Naive thymus-derived CD8-positive, alpha-beta T cell (primary cell): ENCODE results near the gene IMMP2L. TPM values are rescaled to one million over a fixed set of nuclear protein-coding genes. Genes with fewer than 3 reads are reported as not detected.
"Not testable (repeated sequence)": the region's sequence is repeated elsewhere in the genome, so short reads cannot be mapped to it uniquely, and the experiment has no call there.

Experiments used
- ATAC-seq, 2 donors: fragments of 150-1000 bp; cut with Tn5 transposase in 1 of 2; sonication (Bioruptor Pico), chemical (Tn5 transposase) in 1 of 2; 1 replicate in 1 of 2; 2 replicates in 1 of 2; pipeline ENCODE4 v1.10.0; 2021; ENCODE audit warnings: mild to moderate bottlenecking in 2 of 2, moderate library complexity in 2 of 2
- POLR2A ChIA-PET: fragments of 350-600 bp; sonication (Branson Sonifier 250); formaldehyde crosslinking; loops from one replicate; lab custom pipeline; 2021; ENCODE audit warnings: antibody characterized with exemption; lab: Charles Lee
- DNase-seq, 10 donors: peaks; one replicate each; pipeline versions ENCODE4 v3.0.0 to v3.0.0-alpha.2; 2020 to 2022
- H3K27ac Mint-ChIP-seq, 10 donors: one replicate each; pipeline ENCODE4 v1.8.0; 2020 to 2022; ENCODE audit warnings: mild to moderate bottlenecking in 10 of 10, mixed read lengths in 10 of 10, moderate library complexity in 4 of 10, inconsistent platforms in 1 of 10
- H3K27me3 Mint-ChIP-seq, 5 donors: one replicate each; pipeline ENCODE4 v1.8.0; 2021 to 2022; ENCODE audit warnings: mixed read lengths in 5 of 5
- H3K36me3 Mint-ChIP-seq, 3 donors: one replicate each; pipeline ENCODE4 v1.8.0; 2020 to 2022; ENCODE audit warnings: mixed read lengths in 3 of 3, mild to moderate bottlenecking in 2 of 3, inconsistent platforms in 1 of 3
- H3K4me1 Mint-ChIP-seq, 4 donors: one replicate each; pipeline ENCODE4 v1.8.0; 2021 to 2022; ENCODE audit warnings: mixed read lengths in 4 of 4
- H3K4me3 Mint-ChIP-seq, 10 donors: one replicate each; pipeline ENCODE4 v1.8.0; 2020 to 2022; ENCODE audit warnings: mild to moderate bottlenecking in 10 of 10, mixed read lengths in 10 of 10, moderate library complexity in 6 of 10, inconsistent platforms in 1 of 10
- H3K9me3 Mint-ChIP-seq, 9 donors: one replicate each; pipeline ENCODE4 v1.8.0; 2020 to 2022; ENCODE audit warnings: mixed read lengths in 9 of 9, mild to moderate bottlenecking in 3 of 9, inconsistent platforms in 1 of 9, moderate library complexity in 1 of 9
- polyA plus RNA-seq, 3 donors: library from polyadenylated mRNA; unstranded; fragments of 300-500 nt; fragmentation: Illumina TruSeq; gene quantifications; one replicate each; pipeline ENCODE4 v1.2.3, GENCODE V29; 2021
- total RNA-seq, 8 experiments: library from RNA in 2 of 8; stranded (reverse) in 2 of 8; gene quantifications; one replicate each; pipeline ENCODE4 v1.2.3 and lab custom pipeline; 2021 to 2026

Gene IMMP2L
- total and polyA plus RNA-seq, 5 experiments from 2014 or later = 17.1 to 29.1 (median 19.6) TPM

DNA sequence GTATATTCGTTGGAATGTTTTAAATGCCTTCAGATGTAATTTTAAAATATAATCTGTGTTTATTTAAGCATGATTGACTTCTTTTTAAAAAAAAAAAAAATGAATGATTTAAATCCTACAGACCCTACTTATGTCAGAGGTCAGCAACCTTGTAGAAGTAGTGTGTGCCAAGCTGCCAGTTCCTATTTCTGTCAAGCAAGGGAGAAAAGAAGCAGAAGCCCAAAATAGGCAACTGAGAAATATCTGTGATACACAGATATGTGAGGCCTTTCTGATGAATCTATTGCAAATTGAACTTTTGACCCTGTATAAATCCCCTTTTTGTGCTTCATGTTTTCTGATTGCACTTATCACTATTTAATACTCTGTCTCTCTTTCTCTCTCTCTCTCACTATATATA, 271.9 kb downstream of the IMMP2L start:
- H3K9me3 Mint-ChIP-seq = peaks cover 0 to 24% (median 8%) of the 10 kb centered on the region in 9 donors
- ATAC-seq (no peak), DNase-seq (no peak)
- no peak overlapping the region for H3K4me3 Mint-ChIP-seq
- no peaks in the 10 kb centered on the region for H3K27me3 Mint-ChIP-seq
- H3K4me1 Mint-ChIP-seq = peaks cover 0 to 8% (median 0%) of the 10 kb centered on the region in 4 donors
- H3K27ac Mint-ChIP-seq = peak overlapping the region in 1 of 10 donors; percentile 63
- peaks cover 6 to 28% (median 13%) of the 10 kb centered on the region in 3 donors for H3K36me3 Mint-ChIP-seq
- POLR2A ChIA-PET = no interaction called here

- H3K4me1 Mint-ChIP-seq, H3K27ac Mint-ChIP-seq, ATAC-seq, POLR2A ChIA-PET, DNase-seq, H3K4me3 Mint-ChIP-seq, H3K27me3 Mint-ChIP-seq: not testable (repeated sequence)
- Mint-ChIP-seq H3K36me3 (peaks cover 16 to 38% (median 24%) of the 10 kb centered on the region in 3 donors), H3K9me3 (peaks cover 0 to 24% (median 8%) of the 10 kb centered on the region in 9 donors)
Measured at GRCh38 chr7:111288441-111288840, 273.9 kb downstream of the IMMP2L start.

DNA sequence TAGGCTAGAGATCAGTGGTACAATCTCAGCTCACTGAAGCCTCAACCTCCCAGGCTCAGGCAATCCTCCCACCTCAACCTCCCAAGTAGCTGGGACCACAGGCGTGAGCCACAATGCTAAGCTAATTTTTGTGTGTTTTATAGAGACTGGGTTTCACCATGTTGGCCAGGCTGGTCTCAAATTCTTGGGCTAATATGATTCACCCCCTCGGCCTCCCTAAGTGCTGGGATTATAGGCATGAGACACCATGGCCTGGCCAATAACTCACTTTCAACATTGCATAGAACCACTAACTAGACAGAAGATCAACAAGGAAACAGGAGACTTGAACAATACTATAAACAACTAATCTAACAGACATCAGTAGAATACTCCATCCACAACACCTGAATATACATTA, 279.7 kb downstream of the IMMP2L start:
- H3K27me3 Mint-ChIP-seq = no peaks in the 10 kb centered on the region
- ATAC-seq = no peak

GRCh38 chr7:111274857-111275256, 287.4 kb downstream of the IMMP2L start:
- Mint-ChIP-seq H3K36me3 (peaks cover 12 to 39% (median 23%) of the 10 kb centered on the region in 3 donors), H3K27me3 (no peaks in the 10 kb centered on the region), H3K4me3 (no peak overlapping the region), H3K9me3 (peaks cover 0 to 16% (median 2%) of the 10 kb centered on the region in 9 donors), H3K4me1 (peaks cover 0 to 3% (median 0%) of the 10 kb centered on the region in 4 donors), H3K27ac (no peak overlapping the region)
- POLR2A ChIA-PET = no interaction called here
- ATAC-seq (no peak), DNase-seq (no peak)

More for the DNA sequence above, 279.7 kb downstream of the IMMP2L start:
- Mint-ChIP-seq H3K27ac (peak overlapping the region in 1 of 10 donors; percentile 69), H3K9me3 (peaks cover 0 to 10% (median 2%) of the 10 kb centered on the region in 9 donors), H3K4me1 (peaks cover 0 to 11% (median 5%) of the 10 kb centered on the region in 4 donors), H3K36me3 (peaks cover 13 to 35% (median 19%) of the 10 kb centered on the region in 3 donors), H3K4me3 (no peak overlapping the region)
- POLR2A ChIA-PET = no interaction called here
- DNase-seq = no peak

DNA sequence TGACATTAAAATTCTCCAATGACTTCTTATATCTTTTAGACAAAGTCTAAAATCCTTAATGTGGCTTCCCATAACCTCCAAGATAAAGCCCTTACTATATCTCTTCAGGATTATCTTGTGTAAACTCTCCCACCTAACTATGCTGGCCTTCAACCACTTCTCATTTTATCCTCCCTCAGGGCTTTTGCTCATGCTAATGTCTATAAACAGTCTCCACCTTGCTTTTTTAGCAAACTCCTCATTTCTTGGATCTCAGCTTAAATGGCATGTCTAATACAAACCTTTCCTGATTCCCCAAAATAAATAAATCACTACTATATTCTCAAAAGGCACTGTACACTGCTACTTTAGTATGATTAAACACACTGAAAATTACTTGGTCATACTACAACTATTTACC, 290.2 kb downstream of the IMMP2L start:
- DNase-seq (no peak), ATAC-seq (no peak)
- H3K36me3 Mint-ChIP-seq = peaks cover 12 to 36% (median 23%) of the 10 kb centered on the region in 3 donors
- no peaks in the 10 kb centered on the region for H3K27me3 Mint-ChIP-seq
- H3K4me1 Mint-ChIP-seq = peaks cover 0 to 2% (median 0%) of the 10 kb centered on the region in 4 donors
- no peak overlapping the region for H3K4me3 Mint-ChIP-seq
- H3K9me3 Mint-ChIP-seq = peaks cover 0 to 16% (median 2%) of the 10 kb centered on the region in 9 donors
- H3K27ac Mint-ChIP-seq = no peak overlapping the region
- POLR2A ChIA-PET = no interaction called here

- H3K27me3 Mint-ChIP-seq, H3K4me3 Mint-ChIP-seq, H3K27ac Mint-ChIP-seq, H3K4me1 Mint-ChIP-seq, ATAC-seq, POLR2A ChIA-PET, DNase-seq: not testable (repeated sequence)
- Mint-ChIP-seq H3K9me3 (peaks cover 0 to 16% (median 2%) of the 10 kb centered on the region in 9 donors), H3K36me3 (peaks cover 12 to 38% (median 23%) of the 10 kb centered on the region in 3 donors)
Measured at GRCh38 chr7:111270794-111271193, 291.5 kb downstream of the IMMP2L start.

DNA sequence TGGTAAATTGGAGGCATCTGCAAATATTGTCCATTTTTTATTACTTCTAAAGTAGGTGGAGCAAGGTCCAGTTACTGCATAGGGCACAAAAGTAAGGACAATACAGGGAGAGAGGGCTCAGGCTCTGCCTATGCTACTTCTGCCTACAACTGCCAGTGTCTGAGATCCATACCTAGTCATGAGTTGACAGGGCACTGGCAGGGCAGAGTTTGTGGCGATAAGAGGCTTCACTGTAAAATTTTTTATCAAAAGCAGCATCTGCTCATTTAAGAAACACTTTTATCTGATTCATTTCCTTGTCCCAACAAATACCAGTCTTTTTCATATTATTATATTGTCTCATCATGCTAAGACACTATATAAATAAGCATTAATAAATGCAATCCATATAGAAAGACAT, 293.4 kb downstream of the IMMP2L start:
- Mint-ChIP-seq H3K4me3 (no peak overlapping the region), H3K9me3 (peaks cover 0 to 16% (median 2%) of the 10 kb centered on the region in 9 donors), H3K27ac (no peak overlapping the region), H3K4me1 (peaks cover 0 to 2% (median 0%) of the 10 kb centered on the region in 4 donors), H3K36me3 (peaks cover 12 to 34% (median 13%) of the 10 kb centered on the region in 3 donors), H3K27me3 (no peaks in the 10 kb centered on the region)
- DNase-seq = no peak
- POLR2A ChIA-PET = no interaction called here
- ATAC-seq = no peak

GRCh38 chr7:111266613-111267012, 295.7 kb downstream of the IMMP2L start:
- POLR2A ChIA-PET = interaction anchor here (1.4 kb wide), 1 partner anchor 8 kb away, joined by 3 read pairs; no protein-coding TSS in a partner anchor
- no peak for ATAC-seq

GRCh38 chr7:111265394-111265793, 296.9 kb downstream of the IMMP2L start:
- ATAC-seq (no peak), DNase-seq (no peak)
- H3K27me3 Mint-ChIP-seq = no peaks in the 10 kb centered on the region
- no peak overlapping the region for H3K27ac Mint-ChIP-seq
- peaks cover 0 to 8% (median 0%) of the 10 kb centered on the region in 3 donors for H3K36me3 Mint-ChIP-seq
- no peaks in the 10 kb centered on the region for H3K4me1 Mint-ChIP-seq
- H3K4me3 Mint-ChIP-seq = no peak overlapping the region
- POLR2A ChIA-PET = no interaction called here
- H3K9me3 Mint-ChIP-seq = no peaks in the 10 kb centered on the region

More at GRCh38 chr7:111266613-111267012, 295.7 kb downstream of the IMMP2L start:
- DNase-seq = no peak
- H3K27me3 Mint-ChIP-seq = no peaks in the 10 kb centered on the region
- no peaks in the 10 kb centered on the region for H3K4me1 Mint-ChIP-seq
- H3K4me3 Mint-ChIP-seq = no peak overlapping the region
- no peak overlapping the region for H3K27ac Mint-ChIP-seq
- H3K36me3 Mint-ChIP-seq = peaks cover 1 to 15% (median 1%) of the 10 kb centered on the region in 3 donors
- peaks cover 0 to 3% (median 0%) of the 10 kb centered on the region in 9 donors for H3K9me3 Mint-ChIP-seq

DNA sequence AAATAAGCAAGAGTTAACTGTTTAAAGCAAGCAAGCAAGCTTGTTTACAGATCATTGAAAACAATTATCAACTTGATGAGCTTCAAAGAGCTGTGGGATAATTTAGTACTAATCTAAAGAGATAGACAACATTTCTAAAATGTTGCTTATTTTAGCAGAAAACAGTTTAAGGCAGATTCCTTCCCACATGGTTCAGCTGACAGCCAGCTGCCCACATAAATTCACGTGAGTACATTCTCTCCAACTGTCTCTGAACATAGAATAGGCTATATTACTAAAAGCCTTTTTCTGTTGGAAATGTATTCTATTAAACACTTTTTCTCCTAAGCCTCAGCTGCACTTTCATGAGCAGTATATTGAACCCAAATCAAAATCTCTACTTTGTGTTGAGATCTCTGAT, 297.3 kb downstream of the IMMP2L start:
- H3K4me1 Mint-ChIP-seq = no peaks in the 10 kb centered on the region
- POLR2A ChIA-PET = no interaction called here
- DNase-seq (no peak), ATAC-seq (no peak)
- H3K9me3 Mint-ChIP-seq = no peaks in the 10 kb centered on the region
- H3K4me3 Mint-ChIP-seq = no peak overlapping the region
- no peaks in the 10 kb centered on the region for H3K27me3 Mint-ChIP-seq
- no peak overlapping the region for H3K27ac Mint-ChIP-seq
- H3K36me3 Mint-ChIP-seq = peaks cover 0 to 8% (median 0%) of the 10 kb centered on the region in 3 donors

DNA sequence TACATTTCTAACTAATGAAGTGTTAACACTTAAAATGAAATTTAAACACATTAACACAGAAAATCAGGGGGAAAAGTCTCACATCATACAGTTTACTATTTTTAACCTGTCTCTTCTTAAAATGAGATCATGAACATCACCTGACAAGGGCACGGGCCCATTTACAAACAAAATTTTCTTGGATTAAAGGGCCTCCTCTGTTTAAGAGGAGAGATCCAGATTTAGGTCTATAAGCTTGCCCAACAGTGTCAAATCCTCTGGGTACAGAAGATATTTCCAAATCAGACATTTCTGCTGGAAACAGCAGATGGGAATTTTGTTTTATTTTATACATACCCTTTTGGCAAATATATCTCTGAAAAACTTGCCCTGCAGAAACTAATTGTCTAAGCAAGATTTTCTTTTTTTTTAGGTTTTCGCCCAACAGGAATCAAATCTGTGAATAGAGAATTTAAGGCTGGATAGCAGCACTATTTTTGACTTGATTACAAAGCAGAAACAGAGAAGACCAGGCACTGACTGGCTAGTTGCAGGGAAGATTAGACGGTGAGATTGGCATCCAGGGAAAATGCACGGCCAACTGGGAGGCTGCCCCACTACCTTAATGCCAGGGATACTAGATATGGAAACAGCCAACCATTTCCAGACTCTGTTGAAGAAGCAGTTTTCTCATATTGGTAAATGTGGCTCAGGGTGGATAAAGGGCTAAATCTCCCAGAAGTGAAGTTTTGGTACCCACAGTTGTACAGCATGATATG, 298.0 kb downstream of the IMMP2L start:
- no peak for DNase-seq

GRCh38 chr7:111262293-111263116, 299.8 kb downstream of the IMMP2L start:
- H3K9me3 Mint-ChIP-seq = no peaks in the 10 kb centered on the region
- DNase-seq = no peak
- H3K4me1 Mint-ChIP-seq = no peaks in the 10 kb centered on the region
- POLR2A ChIA-PET = no interaction called here
- no peaks in the 10 kb centered on the region for H3K27me3 Mint-ChIP-seq
- H3K27ac Mint-ChIP-seq = no peak overlapping the region
- H3K4me3 Mint-ChIP-seq = no peak overlapping the region
- H3K36me3 Mint-ChIP-seq = peaks cover 0 to 10% (median 0%) of the 10 kb centered on the region in 3 donors
- ATAC-seq = no peak

More for the DNA sequence above, 298.0 kb downstream of the IMMP2L start:
- no peak overlapping the region for H3K27ac Mint-ChIP-seq
- POLR2A ChIA-PET = no interaction called here
- H3K36me3 Mint-ChIP-seq = peaks cover 0 to 10% (median 0%) of the 10 kb centered on the region in 3 donors
- ATAC-seq = no peak
- H3K4me1 Mint-ChIP-seq = no peaks in the 10 kb centered on the region
- H3K4me3 Mint-ChIP-seq = no peak overlapping the region
- no peaks in the 10 kb centered on the region for H3K9me3 Mint-ChIP-seq
- no peaks in the 10 kb centered on the region for H3K27me3 Mint-ChIP-seq
